Measurements from ENCODE around the gene ZBTB20. TPM values are rescaled to one million over a fixed set of nuclear protein-coding genes. Genes with fewer than 3 reads are reported as not detected.

ZBTB20 gene
- total RNA-seq, 1 donor from 2014 or later, result 61.0 TPM

DNA sequence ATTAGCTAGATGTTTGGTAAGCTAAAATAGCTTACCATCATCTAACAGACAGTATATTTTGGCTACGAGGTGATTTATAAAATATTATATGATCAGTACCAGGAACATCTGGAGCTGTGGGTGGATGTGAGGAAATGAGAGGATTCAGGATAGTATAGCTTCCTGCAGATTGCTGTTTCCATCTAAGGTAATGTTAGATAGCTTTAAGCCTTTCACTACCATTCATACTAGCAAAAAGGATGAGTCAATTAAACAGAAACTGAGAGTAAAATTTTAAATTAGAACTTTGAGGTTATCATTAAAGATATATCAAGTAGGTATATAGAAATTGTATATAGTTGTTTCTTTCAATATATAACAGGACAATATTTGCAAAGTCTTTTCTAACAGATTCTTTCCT is 8.0 kb downstream of the ZBTB20 start:
- ATAC-seq (no peak), DNase-seq (no peak)
- H3K9me3 ChIP-seq, result no peaks in the 10 kb centered on the region
- no peak overlapping the region for H3K4me3 ChIP-seq
- H3K4me1 ChIP-seq, result no peaks in the 10 kb centered on the region
- H3K36me3 ChIP-seq, result no peaks in the 10 kb centered on the region
- TF ChIP-seq, protein P1, sequence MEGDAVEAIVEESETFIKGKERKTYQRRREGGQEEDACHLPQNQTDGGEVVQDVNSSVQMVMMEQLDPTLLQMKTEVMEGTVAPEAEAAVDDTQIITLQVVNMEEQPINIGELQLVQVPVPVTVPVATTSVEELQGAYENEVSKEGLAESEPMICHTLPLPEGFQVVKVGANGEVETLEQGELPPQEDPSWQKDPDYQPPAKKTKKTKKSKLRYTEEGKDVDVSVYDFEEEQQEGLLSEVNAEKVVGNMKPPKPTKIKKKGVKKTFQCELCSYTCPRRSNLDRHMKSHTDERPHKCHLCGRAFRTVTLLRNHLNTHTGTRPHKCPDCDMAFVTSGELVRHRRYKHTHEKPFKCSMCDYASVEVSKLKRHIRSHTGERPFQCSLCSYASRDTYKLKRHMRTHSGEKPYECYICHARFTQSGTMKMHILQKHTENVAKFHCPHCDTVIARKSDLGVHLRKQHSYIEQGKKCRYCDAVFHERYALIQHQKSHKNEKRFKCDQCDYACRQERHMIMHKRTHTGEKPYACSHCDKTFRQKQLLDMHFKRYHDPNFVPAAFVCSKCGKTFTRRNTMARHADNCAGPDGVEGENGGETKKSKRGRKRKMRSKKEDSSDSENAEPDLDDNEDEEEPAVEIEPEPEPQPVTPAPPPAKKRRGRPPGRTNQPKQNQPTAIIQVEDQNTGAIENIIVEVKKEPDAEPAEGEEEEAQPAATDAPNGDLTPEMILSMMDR (IDR thresholded peaks at IDR 0.05), result no peak
- H3K27me3 ChIP-seq, result no peaks in the 10 kb centered on the region
- H3K27ac ChIP-seq, result no peak overlapping the region
- intact Hi-C loops (cut with DNase I), result no loop called here

DNA sequence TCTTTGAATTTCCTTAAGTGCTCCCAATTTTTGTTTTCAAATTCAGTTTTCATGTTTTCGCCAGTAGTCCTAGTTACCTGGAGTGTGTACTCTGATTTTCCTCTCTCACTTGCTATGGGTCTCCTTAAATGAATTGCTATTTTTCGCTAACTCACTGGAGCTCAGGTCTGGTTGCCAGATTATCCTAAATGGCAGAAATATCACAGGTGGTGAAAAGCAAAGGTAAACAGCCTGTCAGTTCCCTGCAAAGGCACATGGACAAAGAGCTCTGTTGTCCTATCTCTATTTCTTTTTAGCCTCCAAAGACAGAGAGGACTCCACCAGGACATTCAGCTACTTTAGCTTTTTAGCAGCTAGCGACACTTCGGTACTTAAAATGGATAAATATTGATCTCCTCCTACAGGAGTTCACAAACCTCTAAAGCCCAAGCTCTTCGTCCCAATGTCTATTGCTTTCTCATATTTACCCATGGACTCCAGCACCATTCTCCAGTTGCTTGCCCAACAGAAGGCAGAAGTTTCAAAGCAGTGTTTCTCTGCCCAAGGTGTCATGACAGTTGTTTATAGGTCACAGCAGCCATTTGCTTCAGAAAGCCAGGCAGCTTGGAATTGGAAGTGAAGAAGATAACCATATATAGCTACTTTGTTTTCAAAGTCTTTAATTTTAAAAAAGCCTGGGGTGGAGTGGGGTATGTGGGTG is 12.3 kb downstream of the ZBTB20 start:
- intact Hi-C loops (cut with DNase I), result no loop called here
- Histone ChIP-seq H3K4me1 (no peaks in the 10 kb centered on the region), H3K27me3 (no peaks in the 10 kb centered on the region), H3K36me3 (no peaks in the 10 kb centered on the region), H3K27ac (no peak overlapping the region), H3K9me3 (no peaks in the 10 kb centered on the region), H3K4me3 (no peak overlapping the region)
- TF ChIP-seq, protein P1 (IDR thresholded peaks at IDR 0.05), result no peak
- no peak for DNase-seq
- no peak for ATAC-seq

DNA sequence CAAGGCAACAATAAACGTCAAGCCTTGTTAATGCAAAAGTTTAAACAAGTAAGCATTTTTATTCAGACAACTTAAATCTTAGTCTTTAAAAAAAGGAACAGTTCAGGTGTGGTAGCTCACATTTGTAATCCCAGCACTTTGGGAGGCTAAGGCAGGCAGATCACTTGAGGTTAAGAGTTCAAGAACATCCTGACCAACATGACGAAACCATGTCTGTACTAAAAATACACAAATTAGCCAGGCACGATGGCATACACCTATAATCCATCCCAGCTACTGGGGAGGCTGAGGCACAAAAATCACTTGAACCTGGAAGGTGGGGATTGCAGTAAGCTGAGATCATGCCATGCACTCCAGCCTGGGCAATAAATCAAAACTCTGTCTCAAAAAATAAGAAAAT is 19.9 kb downstream of the ZBTB20 start:
- Histone ChIP-seq H3K27me3 (no peaks in the 10 kb centered on the region), H3K4me3 (no peak overlapping the region), H3K9me3 (no peaks in the 10 kb centered on the region), H3K36me3 (no peaks in the 10 kb centered on the region), H3K4me1 (no peaks in the 10 kb centered on the region), H3K27ac (no peak overlapping the region)
- TF ChIP-seq, protein P1 (IDR thresholded peaks at IDR 0.05), result no peak
- ATAC-seq (no peak), DNase-seq (no peak)
- intact Hi-C loops (cut with DNase I), result no loop called here

DNA sequence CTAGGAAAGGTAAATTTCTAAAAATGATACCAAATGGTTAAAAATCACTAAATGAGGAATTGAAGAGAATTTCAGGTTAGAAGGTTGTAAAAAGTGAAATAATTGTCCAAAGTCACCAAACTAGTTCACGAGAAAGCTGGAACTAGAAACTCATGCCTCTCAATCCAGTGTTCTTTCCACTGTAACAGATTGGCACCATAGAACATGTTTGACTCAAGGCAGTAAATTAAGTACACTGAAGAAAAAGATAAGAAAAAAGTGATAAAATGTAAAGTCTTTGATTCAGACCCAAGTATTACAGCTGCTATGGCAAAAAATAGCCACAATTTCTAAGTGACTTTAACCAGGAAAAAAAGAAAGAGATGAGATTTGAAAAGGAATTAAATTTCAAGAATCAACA is 26.5 kb downstream of the ZBTB20 start:
- TF ChIP-seq, protein P1 (IDR thresholded peaks at IDR 0.05), result no peak
- H3K27ac ChIP-seq, result no peak overlapping the region
- no peaks in the 10 kb centered on the region for H3K36me3 ChIP-seq
- no peak overlapping the region for H3K4me3 ChIP-seq
- ATAC-seq (no peak), DNase-seq (no peak)
- H3K4me1 ChIP-seq, result no peaks in the 10 kb centered on the region
- intact Hi-C loops (cut with DNase I), result no loop called here
- no peaks in the 10 kb centered on the region for H3K27me3 ChIP-seq
- H3K9me3 ChIP-seq, result no peaks in the 10 kb centered on the region

DNA sequence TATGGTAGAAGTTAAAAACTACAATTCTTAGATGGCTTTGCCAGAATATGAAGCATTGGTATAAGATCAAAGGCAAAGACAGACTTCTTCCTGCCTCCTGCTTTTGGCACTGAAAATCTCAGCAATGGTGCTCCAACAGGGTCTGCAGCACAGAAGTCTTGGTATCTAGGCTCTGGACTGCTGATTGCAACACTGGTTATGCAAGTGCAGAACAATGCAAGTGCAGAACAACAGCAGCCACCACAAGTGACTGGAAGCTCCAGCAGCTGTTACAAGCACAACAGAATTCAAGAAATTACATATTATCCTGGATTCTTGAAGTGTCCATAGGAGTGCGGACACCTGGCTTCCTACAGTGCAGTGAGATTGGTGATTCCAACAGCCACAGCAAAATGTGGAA is 33.7 kb downstream of the ZBTB20 start:
- Histone ChIP-seq H3K27ac (no peak overlapping the region), H3K4me3 (no peak overlapping the region), H3K27me3 (no peaks in the 10 kb centered on the region), H3K4me1 (peaks cover 3% of the 10 kb centered on the region), H3K36me3 (peaks cover 3% of the 10 kb centered on the region), H3K9me3 (no peaks in the 10 kb centered on the region)
- TF ChIP-seq, protein P1 (IDR thresholded peaks at IDR 0.05), result no peak
- ATAC-seq, result peak; percentile 83
- intact Hi-C loops (cut with DNase I), result no loop called here
- no peak for DNase-seq

DNA sequence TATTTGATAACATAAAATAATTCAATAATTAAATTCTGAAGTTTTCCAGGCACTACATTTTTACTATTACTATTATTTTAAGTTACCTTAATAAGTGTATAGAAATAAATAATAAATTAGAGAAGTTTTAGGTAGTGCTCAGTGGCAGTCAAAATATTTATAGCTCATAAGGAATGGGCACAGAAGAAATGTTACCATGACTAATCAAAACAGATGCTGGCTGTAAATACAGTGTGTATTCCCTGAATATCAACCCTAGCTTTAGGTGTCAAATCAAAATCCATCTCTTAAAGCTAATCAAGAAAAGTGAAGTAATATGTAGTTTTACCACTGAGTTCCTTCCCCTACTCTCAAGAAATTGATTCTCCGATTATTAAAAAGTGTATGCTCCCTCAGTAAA is 35.5 kb downstream of the ZBTB20 start:
- ATAC-seq (no peak), DNase-seq (no peak)
- peaks cover 6% of the 10 kb centered on the region for H3K36me3 ChIP-seq
- intact Hi-C loops (cut with DNase I), result no loop called here
- peaks cover 3% of the 10 kb centered on the region for H3K4me1 ChIP-seq
- no peak overlapping the region for H3K4me3 ChIP-seq
- H3K27ac ChIP-seq, result no peak overlapping the region
- no peaks in the 10 kb centered on the region for H3K27me3 ChIP-seq
- TF ChIP-seq, protein P1 (IDR thresholded peaks at IDR 0.05), result no peak
- H3K9me3 ChIP-seq, result no peaks in the 10 kb centered on the region

Measured in upper lobe of right lung (tissue), 1 donor.